ENCODE measurements around the gene HYPK.
A peak's percentile ranks its signal among the peaks of the same experiment; 100 is the strongest.
"Not testable (repeated sequence)": the region's sequence is repeated elsewhere in the genome, so short reads cannot be mapped to it uniquely, and the experiment has no call there.

The HYPK gene

DNA sequence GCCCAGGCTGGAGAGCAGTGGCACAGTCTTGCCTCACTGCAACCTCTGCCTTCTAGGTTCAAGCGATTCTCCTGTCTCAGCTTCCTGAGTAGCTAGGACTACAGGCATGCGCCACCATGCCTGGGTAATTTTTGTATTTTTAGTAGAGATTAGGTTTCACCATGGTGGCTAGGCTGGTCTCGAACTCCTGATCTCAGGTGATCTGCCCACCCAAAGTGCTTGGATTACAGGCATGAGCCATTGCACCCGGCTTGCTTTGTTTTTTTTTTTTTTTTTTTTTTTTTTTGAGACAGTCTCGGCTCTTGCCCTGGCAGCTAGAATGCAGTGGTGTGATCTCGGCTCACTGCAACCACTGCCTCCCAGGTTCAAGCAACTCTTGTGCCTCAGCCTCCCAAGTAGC lies 32.1 kb downstream of the HYPK start:
- Histone ChIP-seq H3K4me1 (ENCODE audit: control insufficient read depth, low read length) (peaks cover 43% of the 10 kb centered on the region), H3F3A (ENCODE audit: control insufficient read depth, insufficient read depth) (peaks cover 26% of the 10 kb centered on the region), H3K27ac (ENCODE audit: low read depth, low read length) (0 out of 2 replicates have a peak overlapping the region, but pooled peaks have one; percentile 83), H3K4me2 (ENCODE audit: low read length) (peak overlapping the region; percentile 92), H4K20me1 (ENCODE audit: control insufficient read depth, insufficient read depth, low read depth, low read length) (peaks cover 31% of the 10 kb centered on the region), H3K36me3 (ENCODE audit: control insufficient read depth, low read length) (peaks cover 97% of the 10 kb centered on the region), H3K4me3 (ENCODE audit: low read length) (peak overlapping the region; percentile 85), H3K79me2 (ENCODE audit: control insufficient read depth, low read length) (peaks cover 99% of the 10 kb centered on the region)
- H3K9me3 ChIP-seq (ENCODE audit: control insufficient read depth, insufficient read depth, low read length); H3K27me3 ChIP-seq (ENCODE audit: control insufficient read depth, low read length); H3K9me2 ChIP-seq (replicated peaks; ENCODE audit: control insufficient read depth, low read length): not testable (repeated sequence)

DNA sequence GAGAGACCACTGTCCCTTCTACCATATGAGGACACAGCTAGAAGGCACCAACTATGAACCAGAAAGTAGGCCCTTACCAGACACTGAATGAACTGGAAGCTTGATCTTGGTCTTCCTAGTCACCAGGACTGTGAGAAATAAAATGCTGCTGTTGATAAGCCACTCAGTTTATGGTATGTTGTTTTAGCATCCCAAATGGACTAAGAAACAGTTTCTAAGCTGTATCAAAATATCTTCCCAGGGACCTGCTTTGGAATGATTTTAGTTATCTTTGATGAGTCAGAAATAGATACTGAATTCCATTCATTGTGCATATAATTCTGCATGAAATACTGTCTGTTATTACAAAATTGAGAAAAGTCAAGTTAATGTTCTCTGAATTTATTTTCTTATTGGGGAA lies 45.0 kb downstream of the HYPK start:
- Histone ChIP-seq H3K36me3 (ENCODE audit: control insufficient read depth, low read length) (peaks cover 90% of the 10 kb centered on the region), H4K20me1 (ENCODE audit: control insufficient read depth, insufficient read depth, low read depth, low read length) (peaks cover 10% of the 10 kb centered on the region; the same call in 1 of the 2 replicates), H3K79me2 (ENCODE audit: control insufficient read depth, low read length) (peaks cover 83% of the 10 kb centered on the region)

DNA sequence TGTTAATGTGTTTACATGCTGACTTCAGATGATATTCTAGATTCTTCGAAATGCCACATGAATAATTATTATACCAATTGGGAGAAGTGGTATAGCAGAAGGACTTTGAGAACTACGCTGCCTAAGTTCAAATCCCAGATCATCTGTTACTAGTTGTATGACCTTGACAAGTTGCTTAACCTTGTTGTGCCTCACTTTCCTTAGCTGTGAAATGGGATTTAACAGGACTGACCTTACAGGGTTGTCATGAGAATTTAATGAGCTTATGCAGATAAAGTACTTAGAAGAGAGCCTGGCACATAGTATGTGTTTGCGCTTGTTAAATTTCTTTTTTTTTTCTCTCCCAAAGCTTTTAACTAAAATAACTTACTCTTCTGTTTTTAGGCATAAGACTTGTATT lies 50.9 kb downstream of the HYPK start:
- Histone ChIP-seq H3K79me2 (ENCODE audit: control insufficient read depth, low read length) (peaks cover 84% of the 10 kb centered on the region), H3F3A (ENCODE audit: control insufficient read depth, insufficient read depth) (peaks cover 18% of the 10 kb centered on the region), H3K27ac (ENCODE audit: low read depth, low read length) (no peak overlapping the region), H3K4me2 (ENCODE audit: low read length) (no peak overlapping the region), H4K20me1 (ENCODE audit: control insufficient read depth, insufficient read depth, low read depth, low read length) (peaks cover 12% of the 10 kb centered on the region; the same call in 1 of the 2 replicates), H3K36me3 (ENCODE audit: control insufficient read depth, low read length) (peaks cover 94% of the 10 kb centered on the region), H3K9me3 (ENCODE audit: control insufficient read depth, insufficient read depth, low read length) (no peaks in the 10 kb centered on the region), H3K4me1 (ENCODE audit: control insufficient read depth, low read length) (no peaks in the 10 kb centered on the region), H3K27me3 (ENCODE audit: control insufficient read depth, low read length) (no peaks in the 10 kb centered on the region), H3K4me3 (ENCODE audit: low read length) (no peak overlapping the region), H3K9me2 (replicated peaks; ENCODE audit: control insufficient read depth, low read length) (no peaks in the 10 kb centered on the region)
- TF ChIP-seq EZH2phosphoT487 (IDR thresholded peaks at IDR 0.05; ENCODE audit: borderline replicate concordance, low read length): no peak
- TF ChIP-seq CTCF (IDR thresholded peaks at IDR 0.05; ENCODE audit: low read depth, low read length, poor library complexity, severe bottlenecking): no peak

More for the DNA sequence above, 45.0 kb downstream of the HYPK start:
- Histone ChIP-seq H3K9me3 (ENCODE audit: control insufficient read depth, insufficient read depth, low read length) (no peaks in the 10 kb centered on the region), H3K27ac (ENCODE audit: low read depth, low read length) (peak overlapping the region; percentile 4; the same call in 1 of the 2 replicates), H3K4me3 (ENCODE audit: low read length) (no peak overlapping the region), H3K4me1 (ENCODE audit: control insufficient read depth, low read length) (peaks cover 9% of the 10 kb centered on the region), H3K27me3 (ENCODE audit: control insufficient read depth, low read length) (no peaks in the 10 kb centered on the region), H3K9me2 (replicated peaks; ENCODE audit: control insufficient read depth, low read length) (no peaks in the 10 kb centered on the region), H3F3A (ENCODE audit: control insufficient read depth, insufficient read depth) (peaks cover 23% of the 10 kb centered on the region), H3K4me2 (ENCODE audit: low read length) (no peak overlapping the region)
- TF ChIP-seq EZH2phosphoT487 (IDR thresholded peaks at IDR 0.05; ENCODE audit: borderline replicate concordance, low read length) (no peak), CTCF (IDR thresholded peaks at IDR 0.05; ENCODE audit: low read depth, low read length, poor library complexity, severe bottlenecking) (no peak)

DNA sequence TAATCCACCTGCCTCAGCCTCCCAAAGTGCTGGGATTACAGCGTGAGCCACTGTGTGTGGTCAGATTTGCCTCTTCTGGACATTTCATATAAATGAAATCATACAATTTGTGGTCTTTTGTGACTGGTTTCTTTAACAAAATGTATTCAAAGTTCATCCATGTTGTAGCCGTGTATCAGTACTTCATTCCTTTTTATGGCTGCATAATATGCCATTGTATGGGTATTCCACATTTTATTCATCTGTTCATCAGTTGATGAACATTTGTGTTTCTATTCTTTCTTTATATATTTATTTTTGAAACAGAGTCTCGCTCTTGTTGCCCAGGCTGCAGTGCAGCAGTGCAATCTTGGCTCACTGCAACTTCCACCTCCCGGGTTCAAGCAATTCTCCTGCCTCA lies 52.2 kb downstream of the HYPK start:
- H3K36me3 ChIP-seq (ENCODE audit: control insufficient read depth, low read length): peaks cover 94% of the 10 kb centered on the region

More for the DNA sequence above, 52.2 kb downstream of the HYPK start:
- TF ChIP-seq EZH2phosphoT487 (IDR thresholded peaks at IDR 0.05; ENCODE audit: borderline replicate concordance, low read length) (no peak), CTCF (IDR thresholded peaks at IDR 0.05; ENCODE audit: low read depth, low read length, poor library complexity, severe bottlenecking) (no peak)
- no peaks in the 10 kb centered on the region for H3K27me3 ChIP-seq (ENCODE audit: control insufficient read depth, low read length)
- peaks cover 11% of the 10 kb centered on the region; the same call in 1 of the 2 replicates for H4K20me1 ChIP-seq (ENCODE audit: control insufficient read depth, insufficient read depth, low read depth, low read length)
- no peaks in the 10 kb centered on the region for H3K9me2 ChIP-seq (replicated peaks; ENCODE audit: control insufficient read depth, low read length)
- H3K4me2 ChIP-seq (ENCODE audit: low read length): no peak overlapping the region
- no peaks in the 10 kb centered on the region for H3K9me3 ChIP-seq (ENCODE audit: control insufficient read depth, insufficient read depth, low read length)
- H3K4me3 ChIP-seq (ENCODE audit: low read length): no peak overlapping the region
- H3F3A ChIP-seq (ENCODE audit: control insufficient read depth, insufficient read depth): peaks cover 21% of the 10 kb centered on the region
- peaks cover 88% of the 10 kb centered on the region for H3K79me2 ChIP-seq (ENCODE audit: control insufficient read depth, low read length)
- no peaks in the 10 kb centered on the region for H3K4me1 ChIP-seq (ENCODE audit: control insufficient read depth, low read length)
- H3K27ac ChIP-seq (ENCODE audit: low read depth, low read length): no peak overlapping the region
